ENCODE results near the gene IFNG-AS1. TPM values are rescaled to one million over a fixed set of nuclear protein-coding genes. Genes with fewer than 3 reads are reported as not detected.

The IFNG-AS1 gene
- total RNA-seq, 1 experiment from 2014 or later: not detected

GRCh38 chr12:68031881-68032739, 42.9 kb downstream of the IFNG-AS1 start:
- Histone ChIP-seq H3K9me3 (replicated peaks) (no peaks in the 10 kb centered on the region; the same call in 1 of the 2 replicates), H3K4me1 (replicated peaks) (no peaks in the 10 kb centered on the region), H3K4me3 (no peak overlapping the region), H3K36me3 (no peaks in the 10 kb centered on the region), H3K27ac (no peak overlapping the region), H3K27me3 (replicated peaks) (no peaks in the 10 kb centered on the region)
- no peak for DNase-seq (ENCODE audit: low read depth in 1 of 2, low spot score in 2 of 2)

GRCh38 chr12:68034567-68034966, 45.3 kb downstream of the IFNG-AS1 start:
- Histone ChIP-seq H3K4me3 (no peak overlapping the region), H3K27ac (no peak overlapping the region), H3K27me3 (replicated peaks) (peaks cover 3% of the 10 kb centered on the region; the same call in 1 of the 2 replicates), H3K36me3 (no peaks in the 10 kb centered on the region), H3K9me3 (replicated peaks) (no peaks in the 10 kb centered on the region; the same call in 1 of the 2 replicates), H3K4me1 (replicated peaks) (no peaks in the 10 kb centered on the region)
- DNase-seq (ENCODE audit: low read depth in 1 of 2, low spot score in 2 of 2): no peak

GRCh38 chr12:68036642-68037041, 47.4 kb downstream of the IFNG-AS1 start:
- H3K27me3 ChIP-seq (replicated peaks): peaks cover 3% of the 10 kb centered on the region; the same call in 1 of the 2 replicates
- H3K36me3 ChIP-seq: no peaks in the 10 kb centered on the region
- H3K4me3 ChIP-seq: no peak overlapping the region
- no peak for DNase-seq (ENCODE audit: low read depth in 1 of 2, low spot score in 2 of 2)
- no peaks in the 10 kb centered on the region; the same call in 1 of the 2 replicates for H3K9me3 ChIP-seq (replicated peaks)
- no peaks in the 10 kb centered on the region for H3K4me1 ChIP-seq (replicated peaks)
- H3K27ac ChIP-seq: no peak overlapping the region

GRCh38 chr12:68037616-68038255, 48.5 kb downstream of the IFNG-AS1 start:
- DNase-seq (ENCODE audit: low read depth in 1 of 2, low spot score in 2 of 2): no peak
- Histone ChIP-seq H3K27me3 (replicated peaks) (peaks cover 3% of the 10 kb centered on the region; the same call in 1 of the 2 replicates), H3K9me3 (replicated peaks) (no peaks in the 10 kb centered on the region; the same call in 1 of the 2 replicates)

GRCh38 chr12:68038650-68039049, 49.4 kb downstream of the IFNG-AS1 start:
- no peaks in the 10 kb centered on the region for H3K36me3 ChIP-seq
- H3K27ac ChIP-seq: no peak overlapping the region
- no peaks in the 10 kb centered on the region; the same call in 1 of the 2 replicates for H3K9me3 ChIP-seq (replicated peaks)
- peaks cover 3% of the 10 kb centered on the region; the same call in 1 of the 2 replicates for H3K27me3 ChIP-seq (replicated peaks)
- no peak for DNase-seq (ENCODE audit: low read depth in 1 of 2, low spot score in 2 of 2)
- H3K4me3 ChIP-seq: no peak overlapping the region
- H3K4me1 ChIP-seq (replicated peaks): no peaks in the 10 kb centered on the region

More at GRCh38 chr12:68037616-68038255, 48.5 kb downstream of the IFNG-AS1 start:
- Histone ChIP-seq H3K27ac (no peak overlapping the region), H3K4me1 (replicated peaks) (no peaks in the 10 kb centered on the region), H3K36me3 (no peaks in the 10 kb centered on the region), H3K4me3 (no peak overlapping the region)

GRCh38 chr12:68040450-68041075, 51.3 kb downstream of the IFNG-AS1 start:
- no peaks in the 10 kb centered on the region for H3K4me1 ChIP-seq (replicated peaks)
- peaks cover 3% of the 10 kb centered on the region; the same call in 1 of the 2 replicates for H3K27me3 ChIP-seq (replicated peaks)
- no peak overlapping the region for H3K27ac ChIP-seq
- no peaks in the 10 kb centered on the region for H3K9me3 ChIP-seq (replicated peaks)
- H3K4me3 ChIP-seq: no peak overlapping the region
- peak; percentile 43 to 50 for DNase-seq (ENCODE audit: low read depth in 1 of 2, low spot score in 2 of 2)
- H3K36me3 ChIP-seq: no peaks in the 10 kb centered on the region

- H3K36me3 ChIP-seq: no peaks in the 10 kb centered on the region
- H3K9me3 ChIP-seq (replicated peaks): no peaks in the 10 kb centered on the region
- H3K4me3 ChIP-seq: no peak overlapping the region
- H3K4me1 ChIP-seq (replicated peaks): no peaks in the 10 kb centered on the region
- H3K27me3 ChIP-seq (replicated peaks): peaks cover 3% of the 10 kb centered on the region; the same call in 1 of the 2 replicates
- no peak overlapping the region for H3K27ac ChIP-seq
- DNase-seq (ENCODE audit: low read depth in 1 of 2, low spot score in 2 of 2): no peak
These were observed 53.0 kb downstream of the IFNG-AS1 start for GRCh38 chr12:68042212-68042699.

GRCh38 chr12:68043435-68043834, 54.2 kb downstream of the IFNG-AS1 start:
- H3K27me3 ChIP-seq (replicated peaks): no peaks in the 10 kb centered on the region

GRCh38 chr12:68048648-68049297, 59.5 kb downstream of the IFNG-AS1 start:
- H3K4me1 ChIP-seq (replicated peaks): no peaks in the 10 kb centered on the region

More at GRCh38 chr12:68043435-68043834, 54.2 kb downstream of the IFNG-AS1 start:
- H3K36me3 ChIP-seq: no peaks in the 10 kb centered on the region
- H3K27ac ChIP-seq: no peak overlapping the region
- DNase-seq (ENCODE audit: low read depth in 1 of 2, low spot score in 2 of 2): no peak
- no peak overlapping the region for H3K4me3 ChIP-seq
- H3K9me3 ChIP-seq (replicated peaks): no peaks in the 10 kb centered on the region
- no peaks in the 10 kb centered on the region for H3K4me1 ChIP-seq (replicated peaks)

GRCh38 chr12:68056300-68056699, 67.1 kb downstream of the IFNG-AS1 start:
- no peak for DNase-seq (ENCODE audit: low read depth in 1 of 2, low spot score in 2 of 2)
- H3K27ac ChIP-seq: no peak overlapping the region
- H3K36me3 ChIP-seq: no peaks in the 10 kb centered on the region
- no peaks in the 10 kb centered on the region for H3K4me1 ChIP-seq (replicated peaks)
- H3K4me3 ChIP-seq: no peak overlapping the region
- H3K9me3 ChIP-seq (replicated peaks): no peaks in the 10 kb centered on the region
- no peaks in the 10 kb centered on the region for H3K27me3 ChIP-seq (replicated peaks)

More at GRCh38 chr12:68048648-68049297, 59.5 kb downstream of the IFNG-AS1 start:
- Histone ChIP-seq H3K4me3 (no peak overlapping the region), H3K27me3 (replicated peaks) (no peaks in the 10 kb centered on the region), H3K36me3 (no peaks in the 10 kb centered on the region), H3K27ac (no peak overlapping the region), H3K9me3 (replicated peaks) (no peaks in the 10 kb centered on the region)
- DNase-seq (ENCODE audit: low read depth in 1 of 2, low spot score in 2 of 2): no peak

- H3K9me3 ChIP-seq (replicated peaks): no peaks in the 10 kb centered on the region
- no peak overlapping the region for H3K27ac ChIP-seq
- H3K36me3 ChIP-seq: no peaks in the 10 kb centered on the region
- no peaks in the 10 kb centered on the region for H3K4me1 ChIP-seq (replicated peaks)
- DNase-seq (ENCODE audit: low read depth in 1 of 2, low spot score in 2 of 2): no peak
- H3K4me3 ChIP-seq: no peak overlapping the region
- H3K27me3 ChIP-seq (replicated peaks): no peaks in the 10 kb centered on the region
These were observed 74.8 kb downstream of the IFNG-AS1 start for GRCh38 chr12:68063900-68064590.

- Histone ChIP-seq H3K27ac (no peak overlapping the region), H3K4me1 (replicated peaks) (no peaks in the 10 kb centered on the region), H3K36me3 (no peaks in the 10 kb centered on the region), H3K9me3 (replicated peaks) (no peaks in the 10 kb centered on the region), H3K27me3 (replicated peaks) (no peaks in the 10 kb centered on the region), H3K4me3 (no peak overlapping the region)
- no peak for DNase-seq (ENCODE audit: low read depth in 1 of 2, low spot score in 2 of 2)
These were observed 75.9 kb downstream of the IFNG-AS1 start for GRCh38 chr12:68065163-68065562.

GRCh38 chr12:68065687-68066086, 76.4 kb downstream of the IFNG-AS1 start:
- H3K4me3 ChIP-seq: no peak overlapping the region
- H3K27ac ChIP-seq: no peak overlapping the region
- H3K9me3 ChIP-seq (replicated peaks): no peaks in the 10 kb centered on the region
- no peaks in the 10 kb centered on the region for H3K27me3 ChIP-seq (replicated peaks)
- DNase-seq (ENCODE audit: low read depth in 1 of 2, low spot score in 2 of 2): no peak
- H3K36me3 ChIP-seq: no peaks in the 10 kb centered on the region
- no peaks in the 10 kb centered on the region for H3K4me1 ChIP-seq (replicated peaks)
